ENCODE data around the gene GTF2A1.

GTF2A1 gene

DNA sequence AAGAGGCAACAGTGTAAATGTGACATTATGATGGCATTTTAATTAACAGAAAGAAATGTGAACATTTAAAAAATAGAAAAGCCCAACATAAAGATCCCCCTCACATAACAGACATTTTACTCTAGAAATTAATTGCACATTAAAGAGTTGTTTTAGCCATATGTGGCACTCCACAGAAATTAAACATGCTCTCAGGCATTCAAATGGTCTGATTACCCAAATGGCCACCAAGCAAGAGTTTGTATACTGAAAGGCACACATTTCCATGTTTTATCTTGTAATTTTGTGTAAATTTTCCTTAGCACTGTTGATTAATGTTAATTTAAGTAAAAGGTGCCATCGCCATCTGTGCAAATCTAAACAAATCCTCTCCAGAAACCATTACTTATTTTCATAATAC is 43.5 kb downstream of the GTF2A1 start:
- DNase-seq (ENCODE audit: low spot score) = no peak

DNA sequence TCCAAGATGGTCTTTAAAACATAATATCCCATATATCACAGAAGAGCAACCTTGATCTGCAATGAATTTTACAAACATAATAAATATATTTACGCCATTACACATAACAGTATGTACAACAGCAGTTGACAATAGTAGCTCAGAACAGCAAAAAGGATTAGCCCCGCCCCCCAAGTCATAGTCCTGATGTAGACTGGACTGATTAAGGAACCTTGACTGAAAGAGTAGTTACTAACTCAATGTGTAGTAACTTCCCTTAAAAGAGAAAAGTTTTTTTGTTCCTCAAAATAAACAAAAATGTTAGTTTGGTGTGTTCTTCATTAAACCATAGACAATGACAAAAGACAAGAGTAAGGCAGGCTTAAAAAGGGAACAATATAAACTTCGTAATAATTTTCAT is 44.5 kb downstream of the GTF2A1 start:
- peak; percentile 63 for DNase-seq (ENCODE audit: low spot score)

DNA sequence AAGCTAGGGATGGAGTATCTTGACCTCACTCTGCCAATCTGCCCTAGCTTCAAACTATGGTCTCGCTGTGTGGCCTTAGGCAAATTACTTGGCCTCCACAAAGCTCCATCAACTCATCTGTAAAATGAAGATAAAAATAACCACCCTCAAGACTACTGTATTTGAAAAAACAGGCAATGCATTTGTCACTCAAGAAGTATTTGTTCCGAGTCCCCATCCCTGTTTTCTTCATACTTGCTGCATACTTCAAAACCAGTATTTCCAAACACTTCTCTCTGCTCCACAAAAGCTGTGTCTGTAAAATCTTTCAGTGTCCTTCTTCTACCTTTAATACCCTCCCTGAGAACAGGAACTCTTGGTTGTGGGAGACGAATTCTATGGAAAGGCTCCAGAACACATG is 47.9 kb downstream of the GTF2A1 start:
- DNase-seq (ENCODE audit: low spot score) = no peak

DNA sequence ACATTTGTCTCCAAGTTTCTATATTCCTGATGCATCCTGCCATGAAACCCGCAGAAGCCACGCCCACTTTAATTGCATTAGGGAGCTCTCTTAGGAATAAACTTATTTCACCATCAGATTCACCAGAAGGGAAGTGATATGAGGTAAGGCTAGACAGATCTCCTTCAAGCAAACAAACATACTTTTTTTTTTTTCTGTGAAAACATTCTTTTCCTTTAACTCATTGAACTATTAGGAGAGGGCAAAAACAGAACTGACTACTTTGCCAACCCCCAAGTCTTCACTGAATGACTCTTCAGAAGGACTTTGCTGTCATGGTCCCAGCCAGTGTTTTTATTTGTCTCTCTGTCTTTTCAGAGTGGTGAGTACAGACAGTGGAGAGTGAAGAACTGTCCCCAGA is 48.4 kb downstream of the GTF2A1 start:
- no peak for DNase-seq (ENCODE audit: low spot score)

DNA sequence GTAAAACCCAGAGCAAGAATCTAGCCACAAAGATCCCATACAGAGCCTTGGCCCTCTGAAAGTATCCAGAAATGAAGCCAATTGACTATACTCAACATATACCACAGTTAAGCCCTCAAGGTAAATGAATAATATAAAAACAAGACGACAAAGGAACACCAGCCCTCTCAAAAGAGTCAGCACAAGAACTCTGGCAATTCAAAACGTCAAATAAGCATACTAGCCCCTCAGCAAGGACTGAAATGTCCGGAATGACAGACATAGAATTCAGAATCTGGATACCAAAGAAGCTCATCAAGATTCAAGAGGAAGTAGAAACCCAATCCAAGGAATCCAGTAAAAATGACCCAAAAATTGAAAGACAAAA is 49.9 kb downstream of the GTF2A1 start:
- no peak for DNase-seq (ENCODE audit: low spot score)

DNA sequence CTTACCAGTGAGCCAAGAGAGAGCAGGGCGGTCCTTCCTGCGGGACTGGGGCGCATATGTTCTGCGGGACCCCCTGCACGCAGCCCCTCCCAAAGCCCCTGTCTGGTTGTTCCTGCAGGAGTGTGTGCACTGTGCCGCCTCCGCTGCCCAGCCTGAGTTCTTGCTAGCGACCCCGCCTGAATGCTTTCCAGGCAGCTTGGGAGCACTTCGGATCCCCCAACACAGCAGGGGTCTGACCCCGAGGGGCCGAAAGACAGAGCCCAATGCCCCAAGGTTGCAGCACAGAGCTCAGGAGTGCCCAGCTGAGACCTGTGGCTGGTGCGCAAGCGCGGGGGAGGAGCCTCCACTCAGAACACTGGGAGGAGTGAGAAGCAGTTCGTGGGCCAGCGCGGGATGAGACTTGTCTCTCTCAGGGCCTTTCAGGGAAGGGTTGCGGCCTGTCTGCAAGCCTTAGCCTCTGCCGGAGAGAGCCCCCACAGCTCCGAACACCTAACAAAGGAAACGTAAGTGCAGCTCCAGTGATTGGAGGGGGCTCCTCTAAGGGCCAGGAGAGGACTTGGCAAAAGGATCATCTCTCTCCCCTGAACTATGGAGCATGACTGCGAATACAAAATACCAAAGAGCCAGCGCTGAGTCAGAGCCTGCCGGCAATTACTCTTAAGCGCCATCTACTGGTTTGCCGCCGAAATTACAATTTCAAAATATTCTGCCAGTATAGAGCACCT is 50.5 kb downstream of the GTF2A1 start:
- DNase-seq (ENCODE audit: low spot score) = peak; percentile 98

DNA sequence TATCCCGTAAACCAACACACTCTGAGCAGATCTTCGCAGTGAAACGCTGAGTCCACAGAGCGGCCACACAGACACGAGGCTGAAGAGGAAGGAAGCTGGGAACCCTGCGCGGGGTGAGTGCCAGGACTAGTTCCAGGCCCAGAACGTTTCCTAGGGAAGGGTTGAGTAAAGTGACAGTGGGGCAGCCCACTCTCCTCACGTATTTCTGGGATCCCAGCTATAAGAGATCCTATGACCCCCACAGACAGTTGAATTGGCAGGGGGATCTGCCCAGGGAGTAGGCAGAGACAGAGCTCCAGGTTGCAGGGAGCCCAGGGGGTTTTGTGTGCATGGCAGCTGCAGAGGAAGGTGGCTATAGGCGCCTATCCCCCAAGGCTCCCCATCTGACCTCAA is 51.1 kb downstream of the GTF2A1 start:
- DNase-seq (ENCODE audit: low spot score) = peak; percentile 79

DNA sequence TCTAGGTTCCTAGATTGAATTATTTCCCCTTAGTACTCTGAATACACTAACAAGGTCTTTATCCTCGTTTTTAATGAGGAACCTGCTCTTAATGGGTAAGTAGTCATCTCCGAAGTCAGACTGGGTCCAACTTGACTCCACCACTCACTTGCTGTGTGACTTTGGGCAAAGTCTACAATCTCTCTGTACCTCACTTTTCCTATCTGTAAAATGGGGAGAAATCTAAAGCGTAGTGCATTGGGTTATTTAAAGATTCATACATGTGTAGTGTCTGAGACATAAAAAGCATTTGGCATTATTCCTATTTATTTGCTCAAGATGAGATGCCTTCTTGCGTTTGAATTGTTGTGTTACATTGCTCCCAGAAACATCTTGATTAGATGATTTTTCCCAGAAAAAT is 51.5 kb downstream of the GTF2A1 start:
- no peak for DNase-seq (ENCODE audit: low spot score)

DNA sequence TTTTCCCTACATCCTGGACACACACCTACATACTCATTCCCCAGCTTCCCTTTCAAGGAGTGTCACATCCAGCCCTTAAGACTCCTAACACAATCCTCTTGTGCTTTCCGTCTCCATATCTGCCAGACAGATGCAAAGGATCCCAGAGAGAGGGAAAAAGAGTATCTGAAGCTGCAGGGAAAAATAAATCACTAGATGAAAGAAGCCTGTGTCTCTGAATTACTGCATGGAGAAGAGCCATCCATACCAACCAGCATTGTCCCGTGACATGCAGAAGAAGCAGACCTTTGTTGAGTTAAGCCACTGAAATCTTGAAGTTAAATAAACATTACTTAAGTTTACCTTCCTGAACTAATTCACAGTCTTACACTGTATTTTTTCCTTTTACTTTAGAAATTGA is 54.6 kb downstream of the GTF2A1 start:
- peak; percentile 72 for DNase-seq (ENCODE audit: low spot score)

DNA sequence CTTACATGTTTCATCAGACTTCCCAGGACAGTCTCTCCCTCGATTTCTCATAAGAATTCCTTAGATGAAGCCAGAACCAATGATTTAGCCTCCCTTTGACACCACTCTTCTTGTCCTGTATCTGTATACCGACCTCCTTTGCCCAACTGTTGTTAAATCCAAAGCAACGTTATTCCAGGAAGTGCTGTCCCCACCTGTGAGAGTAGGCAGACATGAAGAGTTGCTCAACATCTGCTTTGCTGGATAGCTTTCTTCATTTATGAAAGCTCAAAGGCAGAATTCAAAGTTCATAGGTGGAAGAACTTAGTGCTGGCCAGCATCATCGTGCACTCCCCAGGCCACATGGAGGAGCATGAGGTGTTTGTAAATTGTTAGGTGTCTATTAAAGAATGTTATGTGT is 55.6 kb downstream of the GTF2A1 start:
- DNase-seq (ENCODE audit: low spot score) = no peak

DNA sequence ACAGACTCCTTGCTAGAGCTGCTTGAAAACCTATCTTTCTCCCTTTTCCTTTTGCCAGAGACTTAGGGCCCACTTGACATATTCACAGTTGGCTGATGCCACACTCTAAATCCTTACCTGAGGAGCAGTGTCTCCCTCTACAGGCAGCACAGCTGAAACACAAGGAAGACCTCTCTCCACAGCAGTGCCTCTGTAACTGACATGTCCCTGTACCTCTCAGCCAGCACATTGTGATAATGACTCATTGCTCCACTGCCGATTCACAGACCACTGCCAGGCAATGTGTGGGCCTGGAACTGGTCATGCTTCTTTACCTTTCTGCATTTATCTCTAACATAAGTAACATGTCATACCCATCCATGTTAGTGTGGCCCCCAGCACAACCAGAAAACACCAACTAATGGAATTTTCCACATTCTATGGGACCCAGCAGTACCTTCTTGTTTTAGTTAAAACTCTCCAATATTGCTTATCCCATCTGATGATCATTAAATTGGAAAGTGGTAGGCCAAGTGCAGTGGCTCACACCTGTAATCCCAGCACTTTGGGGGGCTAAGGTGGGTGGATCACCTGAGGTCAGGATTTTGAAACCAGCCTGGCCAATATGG is 56.5 kb downstream of the GTF2A1 start:
- peak; percentile 72 for DNase-seq (ENCODE audit: low spot score)

DNA sequence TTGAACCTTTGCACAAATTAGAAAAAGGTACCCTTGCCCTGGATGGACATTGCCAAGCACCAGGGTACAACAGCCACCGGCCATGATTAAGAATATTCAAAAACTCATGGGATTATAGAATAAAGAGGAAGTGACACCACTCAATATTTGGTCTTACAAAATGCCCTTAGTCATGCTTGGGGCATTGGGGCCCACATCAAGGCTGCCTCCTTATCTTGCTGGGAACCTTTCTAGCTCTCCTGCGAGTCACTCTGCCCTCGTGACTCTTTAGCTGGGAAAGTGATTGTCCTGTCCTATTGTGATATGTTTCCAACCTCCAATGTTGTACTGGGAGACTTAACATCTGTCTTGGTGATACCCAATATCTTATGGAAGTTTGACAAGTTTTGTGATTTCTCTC is 57.8 kb downstream of the GTF2A1 start:
- DNase-seq (ENCODE audit: low spot score) = no peak

DNA sequence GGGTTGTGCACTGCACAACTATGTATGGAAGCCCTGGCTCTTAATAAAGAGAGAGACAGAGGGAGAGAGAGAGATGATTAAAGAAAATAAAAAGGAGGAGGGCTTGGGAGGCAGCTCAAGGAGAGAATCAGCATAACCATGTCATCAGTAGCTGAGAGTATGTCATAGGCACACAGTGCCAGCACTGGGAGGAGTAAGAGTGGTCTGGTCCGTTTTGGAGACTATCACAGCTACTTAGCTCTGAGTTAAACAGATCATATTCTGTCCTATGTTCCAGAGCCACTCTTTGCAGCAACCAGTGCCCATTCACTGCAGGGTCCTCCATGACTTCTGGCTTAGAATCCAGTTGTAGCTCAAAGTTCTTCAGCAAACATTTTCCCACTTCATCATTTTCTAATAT is 59.0 kb downstream of the GTF2A1 start:
- DNase-seq (ENCODE audit: low spot score) = no peak

DNA sequence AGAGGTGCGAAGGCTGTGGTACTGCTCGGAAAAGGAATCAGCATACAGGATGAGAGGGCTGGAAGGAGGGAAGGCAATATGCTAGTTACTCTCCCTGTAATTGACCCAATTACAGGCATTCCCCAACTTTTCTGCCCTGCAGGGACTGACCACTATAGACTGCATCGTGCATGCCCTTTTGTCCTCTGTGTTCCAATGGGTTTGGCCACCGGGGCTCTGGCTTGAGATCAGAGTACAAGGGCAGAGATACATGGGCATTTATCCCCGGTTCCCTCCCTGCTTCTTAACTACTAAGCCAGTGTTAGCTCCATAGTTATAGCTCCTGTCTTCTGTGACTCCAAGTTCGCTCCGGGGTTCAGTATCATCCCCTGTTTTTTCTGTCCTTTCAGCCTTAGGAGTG is 59.7 kb downstream of the GTF2A1 start:
- DNase-seq (ENCODE audit: low spot score) = no peak

DNA sequence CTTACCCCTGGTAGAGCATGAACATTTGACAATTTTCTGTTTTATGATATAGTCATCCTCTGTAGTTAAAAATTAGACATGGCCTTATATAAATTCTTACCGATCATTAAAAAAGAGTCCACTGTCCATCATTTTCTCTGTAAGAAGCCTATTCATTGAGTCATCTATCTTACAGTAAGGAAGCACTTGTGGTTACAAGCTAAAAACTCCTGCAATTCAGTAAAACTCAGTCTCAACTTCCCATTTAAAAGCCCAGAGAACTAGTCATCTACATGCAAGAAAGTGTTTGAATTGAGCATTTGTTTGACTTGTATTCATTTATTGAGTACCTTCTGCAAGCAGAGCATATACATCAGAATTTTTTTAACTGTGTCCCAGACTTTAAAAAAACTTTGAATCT is 63.3 kb downstream of the GTF2A1 start:
- DNase-seq (ENCODE audit: low spot score) = no peak

DNA sequence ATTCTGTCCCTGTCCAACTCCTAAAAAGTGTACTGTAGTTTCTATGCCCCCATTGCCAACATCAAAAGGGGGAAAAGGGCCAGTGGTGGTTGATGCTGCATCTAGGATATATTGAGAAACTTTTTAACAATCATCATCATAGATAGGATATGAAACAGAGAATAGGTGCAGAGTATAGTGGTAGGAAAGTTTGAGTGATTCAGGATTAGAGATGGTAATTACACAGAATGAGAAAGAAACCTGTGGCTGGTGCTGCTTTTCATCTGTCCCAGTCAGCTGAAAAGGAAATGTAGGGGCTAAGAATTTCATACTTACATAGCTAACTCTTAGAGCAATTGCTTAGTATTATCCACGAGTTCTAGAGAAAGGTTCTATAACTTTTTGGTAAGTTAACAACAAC is 67.6 kb downstream of the GTF2A1 start:
- DNase-seq (ENCODE audit: low spot score) = no peak

DNA sequence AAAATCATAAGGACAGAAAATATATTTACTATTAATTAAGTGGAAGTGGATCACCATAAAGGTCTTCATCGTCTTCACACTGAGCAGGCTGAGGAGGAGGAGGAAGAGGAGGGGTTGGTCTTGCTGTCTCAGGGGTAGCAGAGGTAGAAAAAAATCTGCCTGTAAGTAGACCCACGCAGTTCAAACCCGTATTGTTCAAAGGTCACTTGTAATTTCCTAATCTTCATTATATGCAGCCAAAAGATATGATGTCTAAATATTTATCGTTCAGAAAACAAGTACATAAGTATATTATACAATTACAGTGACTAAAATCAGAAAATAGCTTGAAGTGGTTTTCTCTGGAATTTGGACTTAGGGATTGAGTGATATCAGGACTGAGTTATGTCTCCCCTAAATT is 72.1 kb downstream of the GTF2A1 start:
- no peak for DNase-seq (ENCODE audit: low spot score)

DNA sequence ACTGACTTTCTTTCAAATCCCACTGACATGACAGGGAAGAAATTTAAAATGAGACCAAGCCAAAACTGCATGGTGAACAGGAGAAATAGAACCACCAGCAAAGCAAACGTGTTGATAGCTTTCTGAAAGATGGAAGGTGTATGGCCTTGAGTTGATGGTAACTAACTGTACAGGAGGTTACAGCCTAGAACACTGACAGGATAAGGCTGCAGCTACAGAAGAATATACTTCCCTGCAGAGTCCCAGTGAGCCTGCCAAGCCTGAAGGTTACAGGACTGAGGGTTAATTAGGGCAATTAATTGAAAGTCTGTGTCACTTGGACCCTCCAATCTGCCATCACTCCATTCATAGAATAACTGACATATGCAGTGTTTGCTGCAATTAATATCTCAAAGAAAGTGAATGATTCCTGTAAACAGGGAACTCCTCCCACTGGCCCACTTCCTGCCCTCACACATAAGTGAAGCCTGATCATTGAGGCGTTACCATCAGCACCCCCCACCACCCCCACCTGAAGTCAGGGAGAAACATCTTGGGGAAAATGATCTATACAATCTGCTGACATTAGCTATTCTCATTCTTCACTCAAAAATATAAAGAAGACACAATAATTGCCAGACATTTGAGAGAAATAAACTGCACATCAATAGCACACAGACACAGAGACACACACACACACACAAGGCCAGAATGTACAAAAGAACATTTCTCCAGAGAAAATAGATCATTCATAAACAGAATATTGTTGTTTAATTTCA is 73.4 kb downstream of the GTF2A1 start:
- DNase-seq (ENCODE audit: low spot score) = no peak

DNA sequence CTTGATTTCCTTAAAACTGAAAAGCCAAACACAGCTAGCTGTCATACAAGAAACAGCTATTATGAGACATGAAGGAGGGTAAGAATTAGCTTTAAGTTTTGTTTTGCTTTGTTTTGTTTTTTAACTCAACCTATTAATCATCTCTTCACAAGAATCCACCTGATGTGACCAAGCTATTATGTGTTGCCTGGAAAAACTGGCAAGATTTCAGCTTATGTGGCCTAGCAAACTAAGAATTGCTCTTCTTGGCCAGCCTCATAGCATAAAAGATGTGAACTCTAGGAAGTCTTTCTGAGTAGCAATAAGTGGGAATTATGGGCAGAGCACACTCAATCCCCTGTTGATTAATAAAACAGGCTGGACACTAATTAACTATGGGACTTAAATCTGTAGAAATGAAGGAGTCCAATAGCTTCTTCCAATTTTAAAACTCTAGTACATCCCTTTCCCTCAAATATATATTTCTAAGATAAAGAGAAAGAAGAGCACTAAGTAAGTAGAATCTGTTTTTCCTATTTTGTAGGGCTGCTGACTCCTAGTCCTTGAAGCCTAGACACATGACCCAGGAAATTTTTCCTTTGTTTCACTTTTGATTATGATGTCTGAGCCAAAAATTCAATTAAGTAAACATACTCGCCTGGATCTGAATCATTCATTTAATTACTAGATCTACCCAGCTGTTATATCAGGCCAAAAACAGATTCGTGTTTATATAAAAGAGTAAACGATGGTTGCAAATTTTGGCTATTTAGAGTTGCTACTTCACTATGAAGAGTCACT is 75.7 kb downstream of the GTF2A1 start:
- no peak for DNase-seq (ENCODE audit: low spot score)

DNA sequence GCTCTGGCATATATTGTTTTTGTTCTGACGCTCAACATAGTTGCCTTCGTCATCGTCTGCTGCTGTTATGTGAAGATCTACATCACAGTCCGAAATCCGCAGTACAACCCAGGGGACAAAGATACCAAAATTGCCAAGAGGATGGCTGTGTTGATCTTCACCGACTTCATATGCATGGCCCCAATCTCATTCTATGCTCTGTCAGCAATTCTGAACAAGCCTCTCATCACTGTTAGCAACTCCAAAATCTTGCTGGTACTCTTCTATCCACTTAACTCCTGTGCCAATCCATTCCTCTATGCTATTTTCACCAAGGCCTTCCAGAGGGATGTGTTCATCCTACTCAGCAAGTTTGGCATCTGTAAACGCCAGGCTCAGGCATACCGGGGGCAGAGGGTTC is 77.0 kb downstream of the GTF2A1 start:
- DNase-seq (ENCODE audit: low spot score) = no peak

DNA sequence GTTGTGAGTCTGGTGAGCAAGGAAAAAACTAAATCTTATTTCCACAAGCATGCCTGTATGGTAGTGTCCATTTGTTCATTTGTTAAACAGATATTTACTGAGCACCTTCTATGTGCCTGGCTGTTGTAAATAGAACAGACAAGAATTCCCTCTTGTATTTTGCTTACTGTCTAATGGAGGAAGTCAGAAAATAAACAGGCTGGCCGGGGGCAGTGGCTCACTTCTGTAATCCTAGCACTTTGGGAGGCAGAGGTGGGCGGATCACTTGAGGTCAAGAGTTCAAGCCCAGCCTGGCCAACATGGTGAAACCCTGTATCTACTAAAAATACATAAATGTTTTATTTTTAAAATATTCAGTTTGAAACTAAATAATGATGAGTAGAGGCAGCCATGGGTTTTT is 79.3 kb downstream of the GTF2A1 start:
- no peak for DNase-seq (ENCODE audit: low spot score)

DNA sequence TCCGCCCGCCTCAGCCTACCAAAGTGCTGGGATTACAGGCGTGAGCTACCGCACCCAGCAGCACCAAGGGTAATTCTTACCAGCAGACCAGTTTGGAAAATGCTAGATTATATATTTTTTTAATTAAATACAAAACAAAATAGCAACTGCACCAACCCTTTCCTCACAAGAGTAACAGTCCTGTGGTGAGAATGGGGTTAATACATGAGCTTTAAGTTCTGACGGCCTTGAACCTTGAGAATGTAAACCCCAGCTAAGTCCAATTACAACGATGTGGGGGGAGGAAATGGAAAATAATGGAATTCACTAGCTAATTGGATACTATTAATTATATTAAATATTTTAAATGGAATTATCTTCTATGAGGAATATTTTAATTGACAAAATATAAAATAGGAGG is 82.3 kb downstream of the GTF2A1 start:
- DNase-seq (ENCODE audit: low spot score) = no peak

DNA sequence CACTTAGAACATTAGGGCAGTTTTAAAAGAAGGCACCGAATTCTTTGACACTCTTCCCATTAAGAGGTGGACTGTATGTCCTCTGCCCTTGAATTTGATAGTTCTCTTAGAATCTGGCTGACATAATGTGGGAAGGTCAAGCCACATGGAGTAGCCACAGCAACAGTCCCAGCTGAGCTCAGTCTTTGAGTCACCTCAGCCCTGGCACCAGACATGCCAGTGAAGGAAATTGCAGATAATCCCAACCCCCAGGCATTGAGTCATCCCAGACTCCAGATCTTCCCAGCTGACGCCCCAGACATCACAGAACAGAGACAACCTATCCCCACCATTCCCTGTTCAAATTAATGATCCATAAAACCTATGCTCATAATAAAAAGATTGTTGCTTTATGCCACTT is 83.4 kb downstream of the GTF2A1 start:
- no peak for DNase-seq (ENCODE audit: low spot score)

Measured in pons (tissue), 1 donor.